HepG2 (cell line): Measurements from ENCODE around the gene FABP1. TPM values are rescaled to one million over a fixed set of nuclear protein-coding genes. Genes with fewer than 3 reads are reported as not detected.

Experiments used
- ATAC-seq: fragments of 200-7000 bp; cut with Tn5 transposase; 3 replicates; pipeline ENCODE4 v1.9.1; 2020; ENCODE audit warnings: mild to moderate bottlenecking, moderate library complexity
- BruUV-seq: library from RNA; stranded (reverse); fragments of 400-500 nt; replicated peaks from 2 replicates; lab custom pipeline; 2021; lab: Mats Ljungman, UMichigan
- CTCF ChIA-PET: fragments of 300-600 bp; formaldehyde crosslinking; extraction: SDS; loops from one replicate; lab custom pipeline; 2021; ENCODE audit warnings: low total read pairs, inconsistent platforms, low intra/inter-chr PET ratio; lab: Yijun Ruan, JAX
- POLR2A ChIA-PET: fragments of 350-600 bp; sonication (Branson Sonifier 250); formaldehyde crosslinking; loops from one replicate; lab custom pipeline; 2020; ENCODE audit warnings: antibody characterized with exemption, inconsistent platforms; lab: Yijun Ruan, JAX
- DNase-seq: peaks from one replicate; pipeline ENCODE4 v3.0.0-alpha.2; 2015; ENCODE audit warnings: low spot score
- FAIRE-seq: peaks from 3 replicates; lab custom pipeline; 2011; peaks lifted over from hg19 to GRCh38; lab: Jason Lieb, UNC
- H2AFZ ChIP-seq: one replicate; pipeline ENCODE4 v1.6.1; 2011; ENCODE audit warnings: low read length, inconsistent platforms
- H3K27ac ChIP-seq: fragments of 300-600 bp; 3 replicates; pipeline ENCODE4 v1.8.0; 2011; ENCODE audit warnings: mixed run types, mild to moderate bottlenecking, mixed read lengths, low read length, inconsistent platforms; ENCODE audit not compliant: insufficient read depth; ENCODE audit errors: extremely low read length
- H3K27me3 ChIP-seq, 2 experiments: fragments of 200-600 bp in 1 of 2; 2 replicates in 1 of 2; 3 replicates in 1 of 2; pipeline versions ENCODE4 v1.6.0 to v1.8.0; 2011; ENCODE audit warnings: low read length in 2 of 2, mild to moderate bottlenecking in 2 of 2, moderate library complexity in 2 of 2, inconsistent platforms in 1 of 2; ENCODE audit not compliant: insufficient read depth in 2 of 2, control insufficient read depth in 1 of 2
- H3K36me3 ChIP-seq, 2 experiments: fragments of 200-600 bp in 1 of 2; replicated peaks in 1 of 2; 2 replicates in 1 of 2; 3 replicates in 1 of 2; pipeline versions ENCODE4 v1.5.1 to v1.8.0; 2011; ENCODE audit warnings: low read length in 2 of 2, inconsistent platforms in 1 of 2; ENCODE audit not compliant: insufficient read depth in 2 of 2, control insufficient read depth in 1 of 2
- H3K4me1 ChIP-seq: 2 replicates; pipeline ENCODE4 v1.5.1; 2012; ENCODE audit warnings: low read length, inconsistent platforms; ENCODE audit not compliant: insufficient read depth
- H3K4me2 ChIP-seq: 2 replicates; pipeline ENCODE4 v1.6.0; 2011; ENCODE audit warnings: low read depth, low read length, inconsistent platforms
- H3K4me3 ChIP-seq, 3 experiments: fragments of 200-600 bp in 1 of 3; sonication (generic), shearing (Covaris generic) in 1 of 3; replicated peaks in 1 of 3; 2 replicates each; pipeline ENCODE4 v1.5.1; 2011 to 2016; ENCODE audit warnings: low read length in 3 of 3, inconsistent platforms in 2 of 3, low read depth in 2 of 3, mild to moderate bottlenecking in 2 of 3, control low read depth in 1 of 3, mixed read lengths in 1 of 3; ENCODE audit not compliant: insufficient read depth in 1 of 3
- H3K79me2 ChIP-seq: one replicate; pipeline ENCODE4 v1.6.1; 2011; ENCODE audit warnings: low read length, inconsistent platforms; ENCODE audit not compliant: insufficient read depth
- H3K9ac ChIP-seq: 2 replicates; pipeline ENCODE4 v1.6.0; 2011; ENCODE audit warnings: mild to moderate bottlenecking, low read depth, low read length, inconsistent platforms; ENCODE audit not compliant: insufficient read depth
- H3K9me3 ChIP-seq: 2 replicates; pipeline ENCODE4 v1.5.1; 2012; ENCODE audit warnings: mild to moderate bottlenecking, low read length
- H4K20me1 ChIP-seq: 2 replicates; pipeline ENCODE4 v1.6.0; 2011; ENCODE audit warnings: inconsistent platforms, mild to moderate bottlenecking, low read length, moderate library complexity; ENCODE audit not compliant: insufficient read depth
- ZBTB42 ChIP-seq: sonication (generic); formaldehyde crosslinking; IDR thresholded peaks from 2 replicates; pipeline ENCODE4 v1.5.0; 2020; ENCODE audit warnings: mild to moderate bottlenecking, missing genetic modification reagents
- ZNF138 ChIP-seq: sonication (generic); formaldehyde crosslinking; IDR thresholded peaks from 2 replicates; pipeline ENCODE4 v1.5.0; 2020; ENCODE audit warnings: mild to moderate bottlenecking, low read depth, missing genetic modification reagents
- ZNF205 ChIP-seq: IDR thresholded peaks from 2 replicates; pipeline ENCODE4 v1.6.1; 2018; ENCODE audit warnings: missing biosample characterization, missing genetic modification reagents
- ZNF746 ChIP-seq: sonication (generic); formaldehyde crosslinking; IDR thresholded peaks from 2 replicates; pipeline ENCODE4 v1.8.0; 2022; ENCODE audit warnings: mild to moderate bottlenecking, missing genetic modification reagents
- WGBS: methylation state at CpG from one replicate; pipeline ENCODE4 v1.1.6; 2017; ENCODE audit warnings: low lambda C conversion rate; 5-methylcytosine and 5-hydroxymethylcytosine counted together
- in situ Hi-C: cut with HindIII; loops from 2 replicates; pipeline ENCODE4 v1.10.0; 2017; ENCODE audit warnings: low pct_unique_long_range_greater_than_20kb; ENCODE audit not compliant: extremely low pct_ligation_motif_present
- intact Hi-C: fragments of 100-400 bp; cut with micrococcal nuclease; formaldehyde crosslinking; loops from one replicate; pipeline ENCODE4 v1.10.0; 2022; ENCODE audit not compliant: unreplicated experiment
- polyA plus RNA-seq, 8 experiments: library from polyadenylated mRNA; depleted of rRNA in 3 of 8; stranded (reverse) in 7 of 8; unstranded in 1 of 8; fragments of >200 nt; fragmentation: Illumina TruSeq in 4 of 8; extraction: Trizol in 4 of 8; gene quantifications; 2 replicates each; pipeline versions ENCODE4 v1.2.1 to v1.2.3, GENCODE V29; 2011 to 2016; ENCODE audit warnings: low read depth in 4 of 8, missing spikeins in 1 of 8, mixed read lengths in 1 of 8; ENCODE audit not compliant: insufficient read depth in 1 of 8
- total RNA-seq, 5 experiments: library from RNA; depleted of rRNA; stranded (reverse); fragments of >200 nt; fragmentation: Illumina TruSeq; extraction: Trizol; gene quantifications; 2 replicates each; pipeline ENCODE4 v1.2.3, GENCODE V29; 2016; ENCODE audit warnings: low read depth in 1 of 5
- TF ChIP-seq, protein P1 (sequence below): sonication (generic); formaldehyde crosslinking; IDR thresholded peaks from 2 replicates; pipeline ENCODE4 v1.4.0; 2020; ENCODE audit warnings: missing genetic modification reagents, borderline replicate concordance
- TF ChIP-seq, protein P2 (sequence below): sonication (generic); formaldehyde crosslinking; IDR thresholded peaks from 2 replicates; pipeline ENCODE4 v1.8.1; 2023; ENCODE audit warnings: missing genetic modification reagents, inconsistent platforms, borderline replicate concordance
- TF ChIP-seq, protein P3 (sequence below): sonication (generic); formaldehyde crosslinking; IDR thresholded peaks from 2 replicates; pipeline ENCODE4 v1.5.0; 2020; ENCODE audit warnings: missing genetic modification reagents

The FABP1 gene
- total and polyA plus RNA-seq, 2 of the 13 experiments (the other 11 are each of a cell fraction or from before 2014, with no cell fraction given): 644 to 1,608 TPM

DNA sequence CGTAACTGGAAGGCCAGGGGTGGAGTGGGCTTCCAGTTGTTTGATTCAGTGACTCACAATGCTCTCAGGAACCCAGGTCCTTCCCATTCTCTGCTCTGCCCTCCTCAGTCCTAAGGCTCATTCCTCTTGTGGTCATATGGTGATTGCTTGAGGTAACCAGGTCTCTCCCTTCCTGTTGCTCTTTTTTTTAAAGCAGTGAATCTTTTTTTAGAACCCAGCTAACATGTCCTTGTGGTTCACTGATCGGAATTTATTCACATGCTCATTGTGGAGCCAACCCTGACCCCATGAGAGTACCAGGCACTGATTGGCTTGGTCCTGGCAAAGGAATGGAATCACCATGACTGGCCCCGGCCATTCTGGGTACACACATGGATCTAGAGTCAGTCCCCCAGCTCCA, 49.7 kb upstream of the FABP1 start:
- no peak overlapping the region for H3K27ac ChIP-seq
- H4K20me1 ChIP-seq: no peaks in the 10 kb centered on the region
- no peak overlapping the region for H2AFZ ChIP-seq
- no peak for ATAC-seq
- DNase-seq: no peak
- no TSS peak for BruUV-seq
- POLR2A ChIA-PET: no interaction called here
- no peak overlapping the region for H3K4me2 ChIP-seq
- H3K9ac ChIP-seq: no peak overlapping the region
- no peaks in the 10 kb centered on the region for H3K9me3 ChIP-seq
- no peak overlapping the region for H3K4me3 ChIP-seq
- H3K36me3 ChIP-seq: no peaks in the 10 kb centered on the region
- intact Hi-C loops: no loop called here
- CTCF ChIA-PET: no interaction called here
- 42% methylated on average over 3 of the region's 3 CpGs for WGBS
- H3K79me2 ChIP-seq: no peaks in the 10 kb centered on the region
- TF ChIP-seq ZNF746 (CRISPR knock-in tag) (no peak), ZBTB42 (no peak), ZNF205 (CRISPR knock-in tag) (no peak), ZNF138 (CRISPR knock-in tag) (no peak)
- TF ChIP-seq, protein P1, sequence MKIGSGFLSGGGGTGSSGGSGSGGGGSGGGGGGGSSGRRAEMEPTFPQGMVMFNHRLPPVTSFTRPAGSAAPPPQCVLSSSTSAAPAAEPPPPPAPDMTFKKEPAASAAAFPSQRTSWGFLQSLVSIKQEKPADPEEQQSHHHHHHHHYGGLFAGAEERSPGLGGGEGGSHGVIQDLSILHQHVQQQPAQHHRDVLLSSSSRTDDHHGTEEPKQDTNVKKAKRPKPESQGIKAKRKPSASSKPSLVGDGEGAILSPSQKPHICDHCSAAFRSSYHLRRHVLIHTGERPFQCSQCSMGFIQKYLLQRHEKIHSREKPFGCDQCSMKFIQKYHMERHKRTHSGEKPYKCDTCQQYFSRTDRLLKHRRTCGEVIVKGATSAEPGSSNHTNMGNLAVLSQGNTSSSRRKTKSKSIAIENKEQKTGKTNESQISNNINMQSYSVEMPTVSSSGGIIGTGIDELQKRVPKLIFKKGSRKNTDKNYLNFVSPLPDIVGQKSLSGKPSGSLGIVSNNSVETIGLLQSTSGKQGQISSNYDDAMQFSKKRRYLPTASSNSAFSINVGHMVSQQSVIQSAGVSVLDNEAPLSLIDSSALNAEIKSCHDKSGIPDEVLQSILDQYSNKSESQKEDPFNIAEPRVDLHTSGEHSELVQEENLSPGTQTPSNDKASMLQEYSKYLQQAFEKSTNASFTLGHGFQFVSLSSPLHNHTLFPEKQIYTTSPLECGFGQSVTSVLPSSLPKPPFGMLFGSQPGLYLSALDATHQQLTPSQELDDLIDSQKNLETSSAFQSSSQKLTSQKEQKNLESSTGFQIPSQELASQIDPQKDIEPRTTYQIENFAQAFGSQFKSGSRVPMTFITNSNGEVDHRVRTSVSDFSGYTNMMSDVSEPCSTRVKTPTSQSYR (CRISPR knock-in tag): no peak
- TF ChIP-seq, protein P2, sequence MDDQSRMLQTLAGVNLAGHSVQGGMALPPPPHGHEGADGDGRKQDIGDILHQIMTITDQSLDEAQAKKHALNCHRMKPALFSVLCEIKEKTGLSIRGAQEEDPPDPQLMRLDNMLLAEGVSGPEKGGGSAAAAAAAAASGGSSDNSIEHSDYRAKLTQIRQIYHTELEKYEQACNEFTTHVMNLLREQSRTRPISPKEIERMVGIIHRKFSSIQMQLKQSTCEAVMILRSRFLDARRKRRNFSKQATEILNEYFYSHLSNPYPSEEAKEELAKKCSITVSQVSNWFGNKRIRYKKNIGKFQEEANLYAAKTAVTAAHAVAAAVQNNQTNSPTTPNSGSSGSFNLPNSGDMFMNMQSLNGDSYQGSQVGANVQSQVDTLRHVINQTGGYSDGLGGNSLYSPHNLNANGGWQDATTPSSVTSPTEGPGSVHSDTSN (CRISPR knock-in tag): no peak
- TF ChIP-seq, protein P3, sequence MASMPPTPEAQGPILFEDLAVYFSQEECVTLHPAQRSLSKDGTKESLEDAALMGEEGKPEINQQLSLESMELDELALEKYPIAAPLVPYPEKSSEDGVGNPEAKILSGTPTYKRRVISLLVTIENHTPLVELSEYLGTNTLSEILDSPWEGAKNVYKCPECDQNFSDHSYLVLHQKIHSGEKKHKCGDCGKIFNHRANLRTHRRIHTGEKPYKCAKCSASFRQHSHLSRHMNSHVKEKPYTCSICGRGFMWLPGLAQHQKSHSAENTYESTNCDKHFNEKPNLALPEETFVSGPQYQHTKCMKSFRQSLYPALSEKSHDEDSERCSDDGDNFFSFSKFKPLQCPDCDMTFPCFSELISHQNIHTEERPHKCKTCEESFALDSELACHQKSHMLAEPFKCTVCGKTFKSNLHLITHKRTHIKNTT (CRISPR knock-in tag): no peak
- in situ Hi-C loops: no loop called here
- peaks cover 0 to 19% of the 10 kb centered on the region in 2 experiments; a peak in 4 of 5 replicates for H3K27me3 ChIP-seq
- peaks cover 13% of the 10 kb centered on the region for H3K4me1 ChIP-seq
- FAIRE-seq: no peak
